ENCODE data around the gene RAMP2.

The RAMP2 gene

GRCh38 chr17:42809250-42809649 is 48.2 kb downstream of the RAMP2 start:
- TF ChIP-seq, protein P1, sequence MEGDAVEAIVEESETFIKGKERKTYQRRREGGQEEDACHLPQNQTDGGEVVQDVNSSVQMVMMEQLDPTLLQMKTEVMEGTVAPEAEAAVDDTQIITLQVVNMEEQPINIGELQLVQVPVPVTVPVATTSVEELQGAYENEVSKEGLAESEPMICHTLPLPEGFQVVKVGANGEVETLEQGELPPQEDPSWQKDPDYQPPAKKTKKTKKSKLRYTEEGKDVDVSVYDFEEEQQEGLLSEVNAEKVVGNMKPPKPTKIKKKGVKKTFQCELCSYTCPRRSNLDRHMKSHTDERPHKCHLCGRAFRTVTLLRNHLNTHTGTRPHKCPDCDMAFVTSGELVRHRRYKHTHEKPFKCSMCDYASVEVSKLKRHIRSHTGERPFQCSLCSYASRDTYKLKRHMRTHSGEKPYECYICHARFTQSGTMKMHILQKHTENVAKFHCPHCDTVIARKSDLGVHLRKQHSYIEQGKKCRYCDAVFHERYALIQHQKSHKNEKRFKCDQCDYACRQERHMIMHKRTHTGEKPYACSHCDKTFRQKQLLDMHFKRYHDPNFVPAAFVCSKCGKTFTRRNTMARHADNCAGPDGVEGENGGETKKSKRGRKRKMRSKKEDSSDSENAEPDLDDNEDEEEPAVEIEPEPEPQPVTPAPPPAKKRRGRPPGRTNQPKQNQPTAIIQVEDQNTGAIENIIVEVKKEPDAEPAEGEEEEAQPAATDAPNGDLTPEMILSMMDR (IDR thresholded peaks at IDR 0.05), result no peak
- Histone ChIP-seq H3K4me3 (no peak overlapping the region), H3K27ac (no peak overlapping the region)
- no peak for DNase-seq (ENCODE audit: low spot score)
